HG03175 (cell line): Measurements from ENCODE around the gene WFDC11.

Source experiments
- ATAC-seq: cut with Tn5 transposase; IDR thresholded peaks from one replicate; pipeline ENCODE4 v1.9.1; 2021; ENCODE audit warnings: mild to moderate bottlenecking, moderate library complexity; ENCODE audit not compliant: unreplicated experiment

Gene WFDC11

DNA sequence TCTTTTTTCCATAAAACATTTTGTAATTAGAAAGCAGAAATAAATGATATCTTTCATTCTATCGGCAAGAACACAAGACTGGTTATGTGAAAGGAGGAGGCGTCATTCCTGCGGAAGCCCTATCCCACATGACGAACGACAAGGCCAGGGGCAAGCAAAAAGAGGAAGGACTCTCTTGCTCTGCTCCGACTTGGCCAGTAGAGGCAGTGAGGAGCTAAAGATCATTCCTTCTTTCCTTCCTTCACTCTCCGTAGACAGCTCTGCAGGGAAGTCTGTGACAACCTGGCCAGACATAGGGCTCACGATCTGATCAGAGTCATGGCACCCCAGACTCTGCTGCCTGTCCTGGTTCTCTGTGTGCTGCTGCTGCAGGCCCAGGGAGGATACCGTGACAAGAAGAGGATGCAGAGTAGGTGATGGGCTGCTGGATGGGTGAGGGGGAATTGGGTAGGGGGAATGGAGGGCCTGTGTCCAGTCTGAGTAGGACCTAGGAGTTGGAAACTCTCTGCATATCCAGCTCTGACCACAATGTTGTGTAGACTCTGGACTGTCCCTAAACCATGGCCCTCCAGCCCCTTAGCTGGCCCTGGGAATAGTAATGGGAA lies 40.4 kb downstream of the WFDC11 start, which contains the start of gene WFDC10A:
WFDC10A (plus strand) TSS at position 244 of the 605 bp plus-strand sequence; CDS start at position 319, 75 bp downstream.
- peak; percentile 67 for ATAC-seq

DNA sequence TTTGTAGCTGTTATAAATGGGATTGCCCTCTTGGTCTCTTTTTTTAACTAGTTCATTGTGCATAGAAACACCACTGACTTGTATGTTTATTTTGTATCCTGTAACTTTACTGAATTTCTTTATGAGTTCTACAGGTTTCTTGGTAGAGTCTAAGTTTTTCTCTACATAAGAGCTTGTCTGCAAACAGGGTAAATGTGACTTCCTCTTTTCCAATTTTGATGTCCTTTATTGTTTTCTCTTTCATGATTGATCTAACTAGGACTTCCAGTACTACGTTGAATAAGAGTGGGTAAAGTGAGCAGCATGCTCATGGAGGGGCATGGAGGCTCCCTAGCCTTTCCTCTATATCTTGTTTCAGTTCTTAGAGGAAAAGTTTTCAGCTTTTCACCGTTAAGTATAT lies 43.5 kb downstream of the WFDC11 start:
- ATAC-seq = no peak

DNA sequence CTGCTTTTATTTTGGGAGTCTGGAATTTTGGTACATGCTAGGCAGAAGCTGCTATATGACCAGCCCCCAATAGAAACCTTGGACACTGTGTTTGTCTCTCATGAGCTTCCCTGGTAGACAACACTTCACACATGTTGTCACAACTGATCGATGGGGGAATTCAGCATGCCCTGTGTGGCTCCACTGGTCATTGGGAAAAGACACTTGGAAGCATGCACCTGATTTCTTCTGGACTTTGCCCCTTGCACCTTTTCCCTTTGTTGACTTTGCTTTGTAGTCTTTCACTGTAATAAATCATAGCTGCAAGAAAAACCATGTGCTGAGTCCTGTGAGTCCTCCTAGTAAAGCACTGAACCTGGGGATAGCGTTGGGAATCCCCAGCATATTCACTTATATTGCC lies 48.4 kb downstream of the WFDC11 start:
- ATAC-seq = no peak

DNA sequence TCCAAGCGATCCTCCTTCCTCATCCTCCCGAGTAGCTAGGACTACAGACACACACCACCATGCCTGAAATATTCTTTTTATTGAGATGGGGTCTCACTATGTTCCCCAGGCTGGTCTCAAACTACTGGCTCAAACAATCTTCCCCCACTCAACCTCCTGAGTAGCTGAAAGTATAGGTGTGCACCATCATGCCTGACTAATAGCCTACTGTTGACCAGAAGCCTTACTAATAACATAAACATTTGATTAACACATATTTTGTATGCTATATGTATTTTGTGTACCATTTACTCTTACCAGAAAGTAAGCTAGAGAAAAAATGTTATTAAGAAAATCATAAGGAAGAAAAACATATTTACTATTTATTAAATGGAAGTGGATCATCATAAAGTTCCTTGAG lies 52.4 kb downstream of the WFDC11 start:
- no peak for ATAC-seq

- ATAC-seq = no peak
Observed at GRCh38 chr20:45612314-45612713, 57.7 kb downstream of the WFDC11 start.

DNA sequence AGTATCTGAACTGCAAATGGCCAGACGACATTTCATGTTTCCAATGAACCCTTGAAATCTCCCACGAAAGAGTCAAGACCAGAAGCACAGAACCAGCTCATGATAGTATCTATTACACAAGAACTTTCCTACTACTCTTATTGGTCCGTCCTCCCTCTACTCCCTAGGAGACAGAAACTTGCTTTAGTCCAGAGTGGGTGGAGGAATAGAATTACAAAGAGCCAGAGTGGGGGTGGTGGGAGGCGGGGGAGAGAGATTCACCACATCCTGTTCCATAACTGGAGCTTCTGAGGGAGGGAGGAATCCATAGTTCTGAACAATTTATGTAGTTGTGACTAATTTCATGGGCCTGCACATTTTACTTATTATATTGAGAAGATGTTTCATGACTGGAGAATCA lies 59.0 kb downstream of the WFDC11 start:
- ATAC-seq = no peak

DNA sequence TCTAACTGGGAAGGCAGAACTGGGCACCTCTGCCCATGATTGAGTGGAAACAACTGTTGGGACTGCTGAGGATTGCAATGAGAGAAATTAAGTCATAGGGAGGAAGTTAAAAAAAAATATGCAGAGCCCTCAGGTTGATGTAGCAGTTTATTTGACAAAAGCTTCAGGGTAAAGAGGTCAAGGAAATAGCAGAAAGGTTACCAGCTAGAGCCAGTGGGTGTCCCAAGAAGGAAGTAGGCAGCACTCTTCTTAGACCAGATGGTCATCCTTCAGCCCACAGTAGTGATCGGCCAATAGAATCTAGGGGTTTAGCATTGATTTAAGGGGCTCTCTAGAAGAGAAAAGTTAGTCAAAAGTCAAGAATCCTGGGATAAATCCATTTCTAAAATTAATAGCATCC lies 62.2 kb downstream of the WFDC11 start:
- no peak for ATAC-seq
